HL-60 (cell line): ENCODE data around the gene BPIFA2.
"Not testable (repeated sequence)": the region's sequence is repeated elsewhere in the genome, so short reads cannot be mapped to it uniquely, and the experiment has no call there.

Experiments used
- DNase-seq, 2 experiments: peaks; one replicate each; pipeline ENCODE4 v3.0.0-alpha.2; 2010 to 2020; ENCODE audit warnings: low read depth in 1 of 2, low spot score in 1 of 2
- H3K27ac ChIP-seq: fragments of 250-450 bp; sonication (Bioruptor Pico); replicated peaks from 2 replicates; pipeline ENCODE4 v1.5.1; 2020; ENCODE audit warnings: mild to moderate bottlenecking, moderate library complexity
- H3K27me3 ChIP-seq: fragments of 250-450 bp; sonication (Bioruptor Pico); 2 replicates; pipeline ENCODE4 v1.5.1; 2021; ENCODE audit warnings: mild to moderate bottlenecking, moderate library complexity; ENCODE audit not compliant: insufficient read depth, poor library complexity, severe bottlenecking
- H3K4me3 ChIP-seq: replicated peaks from 2 replicates; pipeline ENCODE4 v1.5.1; 2011; ENCODE audit warnings: mild to moderate bottlenecking, control low read depth, low read length; ENCODE audit not compliant: insufficient read depth
- CTCF ChIP-seq: IDR thresholded peaks from one replicate; pipeline ENCODE4 v1.5.1; 2011; ENCODE audit warnings: low read length, control low read depth, inconsistent platforms; ENCODE audit not compliant: insufficient read depth
- GABPA ChIP-seq: IDR thresholded peaks from 2 replicates; pipeline ENCODE4 v1.6.1; 2012; ENCODE audit warnings: low read depth
- POLR2AphosphoS5 ChIP-seq: IDR thresholded peaks from 2 replicates; pipeline ENCODE4 v1.6.1; 2012; ENCODE audit warnings: low read depth
- REST ChIP-seq: IDR thresholded peaks from 2 replicates; pipeline ENCODE4 v1.6.1; 2012; ENCODE audit warnings: low read depth; ENCODE audit not compliant: insufficient replicate concordance
- SPI1 ChIP-seq: IDR thresholded peaks from 2 replicates; pipeline ENCODE4 v1.6.1; 2012; ENCODE audit warnings: low read depth, mild to moderate bottlenecking, borderline replicate concordance
- long read RNA-seq: library from polyadenylated mRNA; unstranded; transcript quantifications from one replicate; pipeline ENCODE4 v2.0.0, GENCODE V29; 2020

The BPIFA2 gene
- long read RNA-seq, result 0 reads

- no peak within 1 kb of the TSS for H3K4me3 ChIP-seq
- no peak for DNase-seq
- H3K27ac ChIP-seq, result no peak within 1 kb of the TSS
- H3K27me3 ChIP-seq, result no peaks in the 10 kb centered on the region
- TF ChIP-seq SPI1, result no peak
- no peak for TF ChIP-seq CTCF
- no peak for TF ChIP-seq REST
- no peak for TF ChIP-seq GABPA
Observed at GRCh38 chr20:33167859-33168258, at the start of gene BPIFA2. BPIFA2 (plus strand) TSS chr20:33168159; CDS start chr20:33169146, 987 bp downstream.

- Histone ChIP-seq H3K27ac (no peak overlapping the region), H3K4me3 (no peak overlapping the region), H3K27me3 (no peaks in the 10 kb centered on the region)
- TF ChIP-seq REST (no peak), GABPA (no peak), POLR2AphosphoS5 (no peak), SPI1 (no peak), CTCF (no peak)
- no peak for DNase-seq
Observed at GRCh38 chr20:33119725-33120720, 47.9 kb upstream of the BPIFA2 start.

GRCh38 chr20:33120934-33121333 lies 47.0 kb upstream of the BPIFA2 start:
- Histone ChIP-seq H3K27me3 (no peaks in the 10 kb centered on the region), H3K4me3 (no peak overlapping the region), H3K27ac (no peak overlapping the region)
- no peak for DNase-seq
- TF ChIP-seq SPI1, result no peak
- TF ChIP-seq GABPA, result no peak
- TF ChIP-seq POLR2AphosphoS5, result no peak
- no peak for TF ChIP-seq CTCF
- no peak for TF ChIP-seq REST

- not testable (repeated sequence) for H3K27ac ChIP-seq, H3K4me3 ChIP-seq, H3K27me3 ChIP-seq, DNase-seq
Observed at GRCh38 chr20:33122297-33122696, 45.7 kb upstream of the BPIFA2 start.
